Measurements from ENCODE around the gene SULT1B1.

SULT1B1 gene

DNA sequence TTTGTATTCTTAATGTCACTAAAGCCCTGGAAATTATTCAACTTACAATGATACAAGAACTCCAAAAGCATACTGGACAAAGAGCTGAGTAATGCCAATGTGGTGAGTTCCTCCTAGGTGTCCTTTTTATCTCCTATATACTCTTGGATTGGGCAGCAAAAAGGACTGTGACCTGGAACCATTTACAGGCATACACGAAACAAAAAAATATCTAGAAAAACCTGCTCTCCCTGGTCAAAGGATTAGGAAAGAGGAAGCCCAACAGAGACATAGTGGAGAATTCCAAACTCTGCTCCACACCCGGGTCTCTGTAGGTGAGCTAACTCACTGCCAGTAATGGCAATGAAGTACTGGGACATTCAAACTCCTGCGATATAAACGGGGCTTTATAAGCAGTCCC, 25.3 kb downstream of the SULT1B1 start:
- no peak for DNase-seq (ENCODE audit: low read depth)
- no peak overlapping the region for H3K4me3 ChIP-seq (ENCODE audit: low read length)
- TF ChIP-seq, protein P1, sequence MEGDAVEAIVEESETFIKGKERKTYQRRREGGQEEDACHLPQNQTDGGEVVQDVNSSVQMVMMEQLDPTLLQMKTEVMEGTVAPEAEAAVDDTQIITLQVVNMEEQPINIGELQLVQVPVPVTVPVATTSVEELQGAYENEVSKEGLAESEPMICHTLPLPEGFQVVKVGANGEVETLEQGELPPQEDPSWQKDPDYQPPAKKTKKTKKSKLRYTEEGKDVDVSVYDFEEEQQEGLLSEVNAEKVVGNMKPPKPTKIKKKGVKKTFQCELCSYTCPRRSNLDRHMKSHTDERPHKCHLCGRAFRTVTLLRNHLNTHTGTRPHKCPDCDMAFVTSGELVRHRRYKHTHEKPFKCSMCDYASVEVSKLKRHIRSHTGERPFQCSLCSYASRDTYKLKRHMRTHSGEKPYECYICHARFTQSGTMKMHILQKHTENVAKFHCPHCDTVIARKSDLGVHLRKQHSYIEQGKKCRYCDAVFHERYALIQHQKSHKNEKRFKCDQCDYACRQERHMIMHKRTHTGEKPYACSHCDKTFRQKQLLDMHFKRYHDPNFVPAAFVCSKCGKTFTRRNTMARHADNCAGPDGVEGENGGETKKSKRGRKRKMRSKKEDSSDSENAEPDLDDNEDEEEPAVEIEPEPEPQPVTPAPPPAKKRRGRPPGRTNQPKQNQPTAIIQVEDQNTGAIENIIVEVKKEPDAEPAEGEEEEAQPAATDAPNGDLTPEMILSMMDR (conservative IDR thresholded peaks at IDR 0.05; ENCODE audit: low read length), result no peak

DNA sequence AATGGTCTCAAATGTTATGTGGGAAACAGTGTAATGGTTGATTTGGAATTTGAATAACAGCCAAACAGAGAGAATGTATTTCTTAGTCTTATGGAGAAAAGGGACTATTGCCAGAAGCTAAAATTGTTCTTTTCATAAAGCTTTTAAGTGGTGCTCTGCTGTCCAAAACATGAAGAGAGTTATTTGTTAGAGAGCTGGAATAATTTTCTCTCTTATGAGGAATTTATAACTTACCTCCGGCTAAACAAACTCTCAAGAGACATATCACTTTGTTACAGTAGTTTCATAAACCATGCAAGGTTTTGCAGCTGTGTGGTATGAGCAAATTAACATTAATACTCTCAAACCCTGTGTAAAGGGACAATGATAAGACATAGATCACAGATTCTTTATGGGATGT, 28.6 kb downstream of the SULT1B1 start:
- TF ChIP-seq, protein P1 (conservative IDR thresholded peaks at IDR 0.05; ENCODE audit: low read length), result no peak
- H3K4me3 ChIP-seq (ENCODE audit: low read length), result no peak overlapping the region
- DNase-seq (ENCODE audit: low read depth), result no peak

DNA sequence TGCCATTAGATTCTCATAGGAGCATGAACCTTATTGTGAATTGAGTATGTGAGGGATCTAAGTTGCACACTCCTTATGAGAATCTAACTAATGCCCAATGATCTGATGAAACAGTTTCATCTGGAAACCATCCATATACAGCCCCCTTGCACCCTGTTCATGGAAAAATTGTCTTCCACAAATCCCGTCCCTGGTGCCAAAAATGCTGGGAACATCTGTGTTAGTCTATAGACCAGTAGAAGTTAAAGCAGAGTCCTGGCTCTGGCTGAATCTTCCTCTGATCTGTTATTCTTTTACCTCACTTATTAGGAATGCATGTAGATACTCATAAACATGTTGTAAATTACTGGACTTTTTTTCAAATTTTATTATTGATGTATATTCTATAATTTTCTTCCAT, 29.2 kb downstream of the SULT1B1 start:
- no peak for DNase-seq (ENCODE audit: low read depth)
- no peak overlapping the region for H3K4me3 ChIP-seq (ENCODE audit: low read length)
- TF ChIP-seq, protein P1 (conservative IDR thresholded peaks at IDR 0.05; ENCODE audit: low read length), result no peak

DNA sequence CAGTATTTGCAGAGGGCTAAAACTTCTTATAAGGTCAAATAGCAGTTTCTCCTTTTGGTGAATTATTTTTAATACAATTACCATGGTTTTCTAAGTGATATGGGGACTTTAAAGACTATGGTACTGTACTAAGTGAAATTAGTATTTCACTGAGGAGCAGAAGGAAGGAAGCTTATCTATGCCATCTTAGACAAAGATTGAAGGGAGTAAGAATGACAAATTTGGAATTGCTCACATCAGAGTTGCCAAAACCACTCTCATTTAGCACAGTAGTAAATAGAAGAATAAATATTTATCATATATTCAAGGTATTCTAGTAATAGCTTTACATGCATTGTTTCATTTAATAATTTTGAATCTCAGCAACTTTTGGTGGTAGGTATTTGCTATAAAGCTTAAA, 30.4 kb downstream of the SULT1B1 start:
- DNase-seq (ENCODE audit: low read depth), result no peak
- H3K4me3 ChIP-seq (ENCODE audit: low read length), result no peak overlapping the region
- TF ChIP-seq, protein P1 (conservative IDR thresholded peaks at IDR 0.05; ENCODE audit: low read length), result no peak

- no peak for DNase-seq (ENCODE audit: low read depth)
- TF ChIP-seq, protein P1 (conservative IDR thresholded peaks at IDR 0.05; ENCODE audit: low read length), result no peak
- H3K4me3 ChIP-seq (ENCODE audit: low read length), result no peak overlapping the region
Measured at GRCh38 chr4:69727926-69728325, 32.5 kb downstream of the SULT1B1 start.

DNA sequence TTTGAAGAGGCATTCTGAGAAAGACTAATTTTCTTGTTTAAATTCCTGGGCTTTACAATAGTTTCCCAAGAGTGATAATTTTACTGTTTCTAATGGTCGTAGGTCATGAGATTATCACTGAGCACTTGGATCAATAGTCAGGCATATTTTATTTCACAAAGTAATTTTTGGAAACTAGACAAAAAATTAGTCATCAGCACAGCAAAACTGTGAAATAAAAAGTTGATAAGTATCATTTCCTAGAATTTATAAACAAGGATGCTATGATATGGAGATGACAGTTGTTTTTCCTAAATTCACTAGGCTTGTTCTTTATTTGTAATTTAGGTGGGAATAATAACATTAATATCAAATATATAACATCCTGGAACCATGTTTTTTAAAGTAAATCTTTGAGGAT, 33.0 kb downstream of the SULT1B1 start:
- DNase-seq (ENCODE audit: low read depth), result no peak
- TF ChIP-seq, protein P1 (conservative IDR thresholded peaks at IDR 0.05; ENCODE audit: low read length), result no peak

GRCh38 chr4:69726971-69727370, 33.4 kb downstream of the SULT1B1 start:
- no peak for DNase-seq (ENCODE audit: low read depth)
- TF ChIP-seq, protein P1 (conservative IDR thresholded peaks at IDR 0.05; ENCODE audit: low read length), result no peak
- no peak overlapping the region for H3K4me3 ChIP-seq (ENCODE audit: low read length)

More for the DNA sequence above, 33.0 kb downstream of the SULT1B1 start:
- no peak overlapping the region for H3K4me3 ChIP-seq (ENCODE audit: low read length)

All from AG10803 (cell line).